ENCODE data around the gene KIF26A. TPM values are rescaled to one million over a fixed set of nuclear protein-coding genes. Genes with fewer than 3 reads are reported as not detected.

Gene KIF26A
- total RNA-seq, result under 0.01 and 0.03 TPM in 2 replicates

DNA sequence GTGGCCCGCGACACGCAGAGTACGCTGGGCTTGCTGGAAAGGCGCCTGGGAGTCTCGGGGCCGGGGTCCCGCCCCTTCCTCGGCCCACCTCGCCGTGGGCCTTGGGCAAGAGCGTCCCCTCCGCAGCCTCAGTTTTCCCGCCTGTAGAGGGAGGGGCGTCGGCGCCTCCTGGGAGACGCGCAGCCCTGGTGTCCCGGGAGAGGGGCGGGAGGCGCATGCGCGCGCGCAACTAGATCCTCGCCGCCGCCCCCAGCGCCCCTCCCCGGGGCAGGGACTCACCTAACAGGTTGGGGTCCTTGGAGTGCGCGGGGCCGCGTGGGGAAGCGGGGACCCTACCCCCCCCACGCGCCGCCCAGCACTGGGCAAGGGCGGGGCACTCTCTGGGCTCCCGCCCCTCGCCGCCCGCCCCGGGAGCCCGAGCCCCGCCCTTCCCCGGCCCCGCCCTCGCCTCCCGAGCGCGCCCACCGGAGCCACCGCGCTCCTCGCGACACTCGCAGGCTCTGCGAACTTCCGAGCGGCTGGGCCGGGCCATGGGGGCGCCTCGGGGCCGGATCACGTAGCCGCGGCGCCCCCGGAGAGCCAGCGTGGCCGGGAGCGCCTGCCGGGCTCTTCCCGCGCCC is at the start of gene KIF26A:
KIF26A (plus strand) TSS at position 490 of the 620 bp plus-strand sequence. CDS start 136 bp downstream, outside the sequence.

Other genes with a start within 250 kb of the KIF26A start
- gene TDRD9, start 210.1 kb upstream of the KIF26A start, total RNA-seq, result 1.3 and 8.5 TPM in 2 replicates
- gene RD3L, start 196.1 kb upstream of the KIF26A start, total RNA-seq, result not detected in 2 replicates
- gene ASPG, start 52.9 kb upstream of the KIF26A start, total RNA-seq, result 0.07 TPM in 1 of 2 replicates, not detected in the other